Stimulated activated CD8-positive, alpha-beta memory T cell treated with anti-CD3 and anti-CD28 coated beads, Interleukin-7, amount 100 ng/mL, for 48 hours (primary cell): ENCODE data around the gene ANGPTL5.
"Not testable (repeated sequence)": the region's sequence is repeated elsewhere in the genome, so short reads cannot be mapped to it uniquely, and the experiment has no call there.

ENCODE experiments used
- DNase-seq, 2 donors: peaks; one replicate each; pipeline ENCODE4 v3.0.0-alpha.2; 2020; ENCODE audit warnings: low read depth in 1 of 2; ENCODE audit errors: extremely low read depth in 1 of 2

The ANGPTL5 gene

GRCh38 chr11:101889767-101890166 is 26.6 kb downstream of the ANGPTL5 start:
- no peak for DNase-seq

- DNase-seq, result no peak
These were observed 30.7 kb downstream of the ANGPTL5 start for GRCh38 chr11:101885631-101886030.

- DNase-seq, result no peak
These were observed 34.7 kb downstream of the ANGPTL5 start for GRCh38 chr11:101881586-101881985.

- no peak for DNase-seq
These were observed 36.1 kb downstream of the ANGPTL5 start for GRCh38 chr11:101880222-101880621.

GRCh38 chr11:101872171-101872882 is 44.0 kb downstream of the ANGPTL5 start:
- DNase-seq, result no peak

- DNase-seq, result no peak
These were observed 45.8 kb downstream of the ANGPTL5 start for GRCh38 chr11:101870510-101870909.

GRCh38 chr11:101867951-101868350 is 48.4 kb downstream of the ANGPTL5 start:
- DNase-seq, result no peak

GRCh38 chr11:101866619-101867491 is 49.5 kb downstream of the ANGPTL5 start:
- DNase-seq, result no peak

GRCh38 chr11:101864098-101864497 is 52.2 kb downstream of the ANGPTL5 start:
- no peak for DNase-seq

- no peak for DNase-seq
These were observed 53.0 kb downstream of the ANGPTL5 start for GRCh38 chr11:101863361-101863760.

- no peak for DNase-seq
These were observed 53.7 kb downstream of the ANGPTL5 start for GRCh38 chr11:101862391-101863233.

GRCh38 chr11:101860696-101861427 is 55.5 kb downstream of the ANGPTL5 start:
- DNase-seq, result no peak

GRCh38 chr11:101852260-101852659 is 64.1 kb downstream of the ANGPTL5 start:
- not testable (repeated sequence) for DNase-seq

GRCh38 chr11:101848262-101848661 is 68.1 kb downstream of the ANGPTL5 start:
- DNase-seq, result no peak

GRCh38 chr11:101844608-101845007 is 71.7 kb downstream of the ANGPTL5 start:
- no peak for DNase-seq

GRCh38 chr11:101840704-101841103 is 75.6 kb downstream of the ANGPTL5 start:
- DNase-seq, result no peak
